Stomach (tissue), 9 donors: ENCODE data around the gene MAN1B1. TPM values are rescaled to one million over a fixed set of nuclear protein-coding genes. Genes with fewer than 3 reads are reported as not detected.

Source experiments
- DNase-seq, 2 donors: peaks; one replicate each; pipeline versions ENCODE4 v3.0.0 to v3.0.0-alpha.2; 2013 to 2019
- H3K27ac ChIP-seq, 5 donors: fragments of 200-600 bp in 4 of 5; sonication (generic) in 4 of 5; one replicate each; pipeline ENCODE4 v1.5.1; 2013 to 2019; ENCODE audit warnings: mild to moderate bottlenecking in 1 of 5, moderate library complexity in 1 of 5
- H3K27me3 ChIP-seq, 3 donors: fragments of 200-600 bp; sonication (generic); one replicate each; pipeline ENCODE4 v1.5.1; 2017 to 2019; ENCODE audit warnings: mixed run types in 1 of 3
- H3K36me3 ChIP-seq, 4 donors: fragments of 200-600 bp; sonication (generic); 1 replicate in 3 of 4; 2 replicates in 1 of 4; pipeline ENCODE4 v1.5.1; 2016 to 2019
- H3K4me1 ChIP-seq, 4 donors: fragments of 200-600 bp; sonication (generic); one replicate each; pipeline ENCODE4 v1.5.1; 2016 to 2019
- H3K4me3 ChIP-seq, 4 donors: fragments of 200-600 bp; sonication (generic) in 3 of 4; one replicate each; pipeline ENCODE4 v1.5.1; 2016 to 2019; ENCODE audit warnings: mild to moderate bottlenecking in 1 of 4
- H3K9me3 ChIP-seq, 4 donors: fragments of 200-600 bp; sonication (generic); one replicate each; pipeline ENCODE4 v1.5.1; 2016 to 2019
- CTCF ChIP-seq, 7 experiments: fragments of 450-650 bp in 4 of 7; fragments of 200-600 bp in 3 of 7; sonication (generic) in 3 of 7; IDR thresholded peaks; one replicate each; pipeline ENCODE4 v1.5.1; 2016 to 2019; ENCODE audit warnings: antibody characterized with exemption in 7 of 7, control low read depth in 2 of 7, mild to moderate bottlenecking in 1 of 7
- EP300 ChIP-seq: sonication (generic); formaldehyde crosslinking; IDR thresholded peaks from one replicate; pipeline ENCODE4 v1.6.1; 2017; ENCODE audit warnings: antibody characterized with exemption
- POLR2A ChIP-seq, 4 donors: fragments of 450-650 bp; IDR thresholded peaks; one replicate each; pipeline ENCODE4 v1.6.1; 2016; ENCODE audit warnings: antibody characterized with exemption in 4 of 4, control low read depth in 2 of 4, mild to moderate bottlenecking in 1 of 4, moderate library complexity in 1 of 4
- POLR2AphosphoS5 ChIP-seq, 3 donors: sonication (generic); formaldehyde crosslinking; IDR thresholded peaks; one replicate each; pipeline ENCODE4 v1.6.1; 2016; ENCODE audit warnings: antibody characterized with exemption in 3 of 3
- WGBS, 5 donors: extraction: QIAGEN DNeasy Blood & Tissue Kit in 3 of 5; methylation state at CpG; one replicate each; pipeline versions ENCODE4 v1.1.5 to v1.1.7; 2013 to 2018; 5-methylcytosine and 5-hydroxymethylcytosine counted together
- intact Hi-C: fragments of 100-400 bp; cut with DNase I; formaldehyde crosslinking; loops from one replicate; pipeline ENCODE4 v1.15.1; 2023; ENCODE audit warnings: low total_unique reads
- polyA plus RNA-seq, 3 donors: library from polyadenylated mRNA; stranded (reverse); fragments of 200-250 nt; gene quantifications; one replicate each; pipeline ENCODE4 v1.2.3, GENCODE V29; 2013
- total RNA-seq, 5 donors: library from RNA; depleted of rRNA; stranded (reverse); fragments of >200 nt; gene quantifications; one replicate each; pipeline versions ENCODE4 v1.1.0 to v1.2.3, GENCODE V29; 2014 to 2016
- donor health status: healthy with polysubstance abuse.
- donor health status: Bipolar disorder and iron deficiency.
- donor health status: healthy.

Gene MAN1B1
- total and polyA plus RNA-seq, 8 donors, result 4.7 to 167 (median 39.8) TPM

GRCh38 chr9:137082925-137083290 is 3.9 kb upstream of the MAN1B1 start:
- Histone ChIP-seq H3K27me3 (peaks cover 0 to 14% (median 0%) of the 10 kb centered on the region in 3 donors), H3K36me3 (peaks cover 15 to 49% (median 47%) of the 10 kb centered on the region in 4 donors), H3K9me3 (no peaks in the 10 kb centered on the region), H3K4me1 (peaks cover 31 to 66% (median 55%) of the 10 kb centered on the region in 4 donors), H3K4me3 (no peak overlapping the region), H3K27ac (peak overlapping the region in 4 of 5 donors; percentile 48 to 79 (median 70))
- TF ChIP-seq POLR2A (IDR thresholded peaks at IDR 0.05), result no peak
- TF ChIP-seq CTCF (IDR thresholded peaks at IDR 0.05), result no peak
- TF ChIP-seq POLR2AphosphoS5 (IDR thresholded peaks at IDR 0.05), result no peak
- 84 to 92% (median 90%) methylated on average over 7 to 8 of the region's 8 CpGs for WGBS, 5 donors
- intact Hi-C loops, result no loop called here
- no peak for DNase-seq

- H3K4me1 ChIP-seq, result peaks cover 26 to 65% (median 54%) of the 10 kb centered on the region in 4 donors
- peaks cover 0 to 8% (median 0%) of the 10 kb centered on the region in 3 donors for H3K27me3 ChIP-seq
- DNase-seq, result peak; percentile 56
- peak overlapping the region; percentile 13 to 79 (median 69) for H3K27ac ChIP-seq
- H3K9me3 ChIP-seq, result no peaks in the 10 kb centered on the region
- no peak overlapping the region for H3K4me3 ChIP-seq
- peaks cover 15 to 49% (median 47%) of the 10 kb centered on the region in 4 donors for H3K36me3 ChIP-seq
- TF ChIP-seq POLR2AphosphoS5 (IDR thresholded peaks at IDR 0.05) (peak in 1 of 3 donors; percentile 18), EP300 (no peak), CTCF (IDR thresholded peaks at IDR 0.05) (no peak), POLR2A (IDR thresholded peaks at IDR 0.05) (no peak)
- 41 to 63% (median 62%) methylated on average over 10 to 12 of the region's 12 CpGs for WGBS, 5 donors
- intact Hi-C loops, result no loop called here
Observed at GRCh38 chr9:137083394-137084004, 3.3 kb upstream of the MAN1B1 start.

- Histone ChIP-seq H3K4me3 (no peak overlapping the region), H3K36me3 (peaks cover 17 to 47% (median 44%) of the 10 kb centered on the region in 4 donors), H3K27ac (peak overlapping the region in 2 of 5 donors; percentile 71 to 79), H3K4me1 (peaks cover 17 to 63% (median 45%) of the 10 kb centered on the region in 4 donors), H3K9me3 (no peaks in the 10 kb centered on the region), H3K27me3 (no peaks in the 10 kb centered on the region)
- 70 to 79% (median 76%) methylated on average over 8 to 9 of the region's 9 CpGs for WGBS, 5 donors
- intact Hi-C loops, result no loop called here
- no peak for TF ChIP-seq EP300
- TF ChIP-seq POLR2A (IDR thresholded peaks at IDR 0.05), result no peak
- TF ChIP-seq CTCF (IDR thresholded peaks at IDR 0.05), result no peak
- TF ChIP-seq POLR2AphosphoS5 (IDR thresholded peaks at IDR 0.05), result no peak
- DNase-seq, result no peak
Observed at GRCh38 chr9:137084526-137084925, 2.3 kb upstream of the MAN1B1 start.

GRCh38 chr9:137085920-137086530 is 760 bp upstream of the MAN1B1 start:
- Histone ChIP-seq H3K4me3 (peak overlapping the region; percentile 68 to 79 (median 73)), H3K36me3 (peaks cover 5 to 47% (median 43%) of the 10 kb centered on the region in 4 donors), H3K27ac (peak overlapping the region; percentile 94 to 97 (median 96)), H3K9me3 (no peaks in the 10 kb centered on the region), H3K27me3 (no peaks in the 10 kb centered on the region), H3K4me1 (peaks cover 17 to 61% (median 39%) of the 10 kb centered on the region in 4 donors)
- intact Hi-C loops, result no loop called here
- TF ChIP-seq CTCF (IDR thresholded peaks at IDR 0.05), result no peak
- TF ChIP-seq POLR2AphosphoS5 (IDR thresholded peaks at IDR 0.05), result peak in 1 of 3 donors; percentile 24
- DNase-seq, result peak; percentile 44 to 65
- 0 to 4% (median 1%) methylated on average over 4 to 58 of the region's 58 CpGs for WGBS, 5 donors
